Measurements from ENCODE around the gene NAALADL2. TPM values are rescaled to one million over a fixed set of nuclear protein-coding genes. Genes with fewer than 3 reads are reported as not detected.

Gene NAALADL2
- total RNA-seq, 1 donor from 2014 or later = not detected

- H3K27me3 Mint-ChIP-seq (ENCODE audit: insufficient read depth) = no peaks in the 10 kb centered on the region
- no peaks in the 10 kb centered on the region for H3K9me3 Mint-ChIP-seq
- no peaks in the 10 kb centered on the region for H3K36me3 Mint-ChIP-seq (ENCODE audit: low read depth)
- no peak overlapping the region for H3K27ac Mint-ChIP-seq
- H3K4me3 Mint-ChIP-seq = no peak overlapping the region
- DNase-seq (ENCODE audit: low spot score) = no peak
- intact Hi-C loops (cut with micrococcal nuclease) = no loop called here
- H3K4me1 Mint-ChIP-seq (ENCODE audit: low read depth) = no peaks in the 10 kb centered on the region
Observed at GRCh38 chr3:175704366-175705055, 845.4 kb downstream of the NAALADL2 start.

GRCh38 chr3:175713268-175713667 is 854.1 kb downstream of the NAALADL2 start:
- no peak for DNase-seq (ENCODE audit: low spot score)
- Mint-ChIP-seq H3K36me3 (ENCODE audit: low read depth) (no peaks in the 10 kb centered on the region), H3K27me3 (ENCODE audit: insufficient read depth) (no peaks in the 10 kb centered on the region), H3K4me1 (ENCODE audit: low read depth) (no peaks in the 10 kb centered on the region), H3K27ac (no peak overlapping the region), H3K4me3 (no peak overlapping the region), H3K9me3 (no peaks in the 10 kb centered on the region)
- intact Hi-C loops (cut with micrococcal nuclease) = no loop called here

- Mint-ChIP-seq H3K4me1 (ENCODE audit: low read depth) (no peaks in the 10 kb centered on the region), H3K4me3 (no peak overlapping the region), H3K27me3 (ENCODE audit: insufficient read depth) (no peaks in the 10 kb centered on the region), H3K9me3 (no peaks in the 10 kb centered on the region), H3K36me3 (ENCODE audit: low read depth) (no peaks in the 10 kb centered on the region), H3K27ac (no peak overlapping the region)
- DNase-seq (ENCODE audit: low spot score) = no peak
- intact Hi-C loops (cut with micrococcal nuclease) = no loop called here
Observed at GRCh38 chr3:175716446-175716845, 857.3 kb downstream of the NAALADL2 start.

- Mint-ChIP-seq H3K27ac (no peak overlapping the region), H3K4me3 (no peak overlapping the region), H3K36me3 (ENCODE audit: low read depth) (no peaks in the 10 kb centered on the region), H3K4me1 (ENCODE audit: low read depth) (no peaks in the 10 kb centered on the region), H3K9me3 (no peaks in the 10 kb centered on the region), H3K27me3 (ENCODE audit: insufficient read depth) (no peaks in the 10 kb centered on the region)
- no peak for DNase-seq (ENCODE audit: low spot score)
- intact Hi-C loops (cut with micrococcal nuclease) = no loop called here
Observed at GRCh38 chr3:175726228-175726627, 867.1 kb downstream of the NAALADL2 start.

GRCh38 chr3:175728566-175728965 is 869.4 kb downstream of the NAALADL2 start:
- Mint-ChIP-seq H3K36me3 (ENCODE audit: low read depth) (no peaks in the 10 kb centered on the region), H3K27ac (no peak overlapping the region), H3K27me3 (ENCODE audit: insufficient read depth) (no peaks in the 10 kb centered on the region), H3K4me3 (no peak overlapping the region), H3K9me3 (no peaks in the 10 kb centered on the region), H3K4me1 (ENCODE audit: low read depth) (no peaks in the 10 kb centered on the region)
- no peak for DNase-seq (ENCODE audit: low spot score)
- intact Hi-C loops (cut with micrococcal nuclease) = no loop called here

GRCh38 chr3:175729466-175729865 is 870.3 kb downstream of the NAALADL2 start:
- no peaks in the 10 kb centered on the region for H3K36me3 Mint-ChIP-seq (ENCODE audit: low read depth)
- H3K4me3 Mint-ChIP-seq = no peak overlapping the region
- no peak overlapping the region for H3K27ac Mint-ChIP-seq
- H3K27me3 Mint-ChIP-seq (ENCODE audit: insufficient read depth) = no peaks in the 10 kb centered on the region
- DNase-seq (ENCODE audit: low spot score) = no peak
- no peaks in the 10 kb centered on the region for H3K9me3 Mint-ChIP-seq
- H3K4me1 Mint-ChIP-seq (ENCODE audit: low read depth) = no peaks in the 10 kb centered on the region
- intact Hi-C loops (cut with micrococcal nuclease) = no loop called here

- Mint-ChIP-seq H3K9me3 (no peaks in the 10 kb centered on the region), H3K27ac (no peak overlapping the region), H3K4me1 (ENCODE audit: low read depth) (no peaks in the 10 kb centered on the region), H3K27me3 (ENCODE audit: insufficient read depth) (no peaks in the 10 kb centered on the region), H3K4me3 (no peak overlapping the region), H3K36me3 (ENCODE audit: low read depth) (no peaks in the 10 kb centered on the region)
- DNase-seq (ENCODE audit: low spot score) = no peak
- intact Hi-C loops (cut with micrococcal nuclease) = no loop called here
Observed at GRCh38 chr3:175731543-175731942, 872.4 kb downstream of the NAALADL2 start.

GRCh38 chr3:175732017-175732416 is 872.9 kb downstream of the NAALADL2 start:
- Mint-ChIP-seq H3K27me3 (ENCODE audit: insufficient read depth) (no peaks in the 10 kb centered on the region), H3K36me3 (ENCODE audit: low read depth) (no peaks in the 10 kb centered on the region), H3K9me3 (no peaks in the 10 kb centered on the region), H3K4me3 (no peak overlapping the region), H3K4me1 (ENCODE audit: low read depth) (no peaks in the 10 kb centered on the region), H3K27ac (no peak overlapping the region)
- intact Hi-C loops (cut with micrococcal nuclease) = no loop called here
- no peak for DNase-seq (ENCODE audit: low spot score)

GRCh38 chr3:175735866-175736265 is 876.7 kb downstream of the NAALADL2 start:
- intact Hi-C loops (cut with micrococcal nuclease) = no loop called here

GRCh38 chr3:175737646-175738572 is 878.8 kb downstream of the NAALADL2 start:
- Mint-ChIP-seq H3K4me1 (ENCODE audit: low read depth) (no peaks in the 10 kb centered on the region), H3K27ac (no peak overlapping the region), H3K36me3 (ENCODE audit: low read depth) (no peaks in the 10 kb centered on the region)

More at GRCh38 chr3:175735866-175736265, 876.7 kb downstream of the NAALADL2 start:
- H3K27ac Mint-ChIP-seq = no peak overlapping the region
- H3K9me3 Mint-ChIP-seq = no peaks in the 10 kb centered on the region
- no peaks in the 10 kb centered on the region for H3K27me3 Mint-ChIP-seq (ENCODE audit: insufficient read depth)
- no peak for DNase-seq (ENCODE audit: low spot score)
- no peaks in the 10 kb centered on the region for H3K4me1 Mint-ChIP-seq (ENCODE audit: low read depth)
- H3K36me3 Mint-ChIP-seq (ENCODE audit: low read depth) = no peaks in the 10 kb centered on the region
- H3K4me3 Mint-ChIP-seq = no peak overlapping the region

GRCh38 chr3:175741951-175742350 is 882.8 kb downstream of the NAALADL2 start:
- Mint-ChIP-seq H3K36me3 (ENCODE audit: low read depth) (no peaks in the 10 kb centered on the region), H3K4me3 (no peak overlapping the region), H3K9me3 (peaks cover 10% of the 10 kb centered on the region), H3K27me3 (ENCODE audit: insufficient read depth) (no peaks in the 10 kb centered on the region), H3K27ac (no peak overlapping the region), H3K4me1 (ENCODE audit: low read depth) (no peaks in the 10 kb centered on the region)
- intact Hi-C loops (cut with micrococcal nuclease) = no loop called here
- no peak for DNase-seq (ENCODE audit: low spot score)

More at GRCh38 chr3:175737646-175738572, 878.8 kb downstream of the NAALADL2 start:
- Mint-ChIP-seq H3K4me3 (no peak overlapping the region), H3K9me3 (peaks cover 4% of the 10 kb centered on the region), H3K27me3 (ENCODE audit: insufficient read depth) (no peaks in the 10 kb centered on the region)
- no peak for DNase-seq (ENCODE audit: low spot score)
- intact Hi-C loops (cut with micrococcal nuclease) = no loop called here

- Mint-ChIP-seq H3K27me3 (ENCODE audit: insufficient read depth) (no peaks in the 10 kb centered on the region), H3K9me3 (peaks cover 10% of the 10 kb centered on the region), H3K4me3 (no peak overlapping the region), H3K4me1 (ENCODE audit: low read depth) (no peaks in the 10 kb centered on the region), H3K27ac (no peak overlapping the region), H3K36me3 (ENCODE audit: low read depth) (no peaks in the 10 kb centered on the region)
- no peak for DNase-seq (ENCODE audit: low spot score)
- intact Hi-C loops (cut with micrococcal nuclease) = no loop called here
Observed at GRCh38 chr3:175743733-175744400, 884.7 kb downstream of the NAALADL2 start.

GRCh38 chr3:175746308-175746707 is 887.2 kb downstream of the NAALADL2 start:
- no peak overlapping the region for H3K4me3 Mint-ChIP-seq
- intact Hi-C loops (cut with micrococcal nuclease) = no loop called here
- no peak for DNase-seq (ENCODE audit: low spot score)
- no peaks in the 10 kb centered on the region for H3K4me1 Mint-ChIP-seq (ENCODE audit: low read depth)
- H3K27me3 Mint-ChIP-seq (ENCODE audit: insufficient read depth) = no peaks in the 10 kb centered on the region
- no peak overlapping the region for H3K27ac Mint-ChIP-seq
- H3K9me3 Mint-ChIP-seq = peaks cover 10% of the 10 kb centered on the region
- no peaks in the 10 kb centered on the region for H3K36me3 Mint-ChIP-seq (ENCODE audit: low read depth)
